ENCODE results near the gene NCBP1. TPM values are rescaled to one million over a fixed set of nuclear protein-coding genes. Genes with fewer than 3 reads are reported as not detected.

The NCBP1 gene
- total RNA-seq, 1 experiment from 2014 or later = 33.3 TPM

DNA sequence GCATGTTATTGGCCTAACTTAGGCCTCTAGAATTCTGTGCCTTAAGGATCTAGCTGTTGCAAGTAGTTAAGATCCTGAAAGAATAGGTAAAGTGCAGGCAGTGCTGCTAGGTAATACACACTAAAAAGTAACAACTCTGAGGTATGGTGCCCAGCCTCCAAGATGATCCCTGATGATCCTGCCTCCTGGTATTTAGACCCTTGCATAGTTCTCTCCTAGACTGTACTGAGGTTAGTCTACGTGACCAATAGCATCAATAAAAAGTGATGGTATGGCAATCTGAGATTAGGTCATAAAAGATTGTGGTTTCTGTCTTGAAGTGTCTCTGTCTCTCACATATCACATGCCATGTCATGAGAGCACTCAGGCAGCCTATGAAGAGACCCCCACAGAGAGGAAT, 9.7 kb upstream of the NCBP1 start:
- DNase-seq (ENCODE audit: extremely low read depth, low read depth) = no peak

DNA sequence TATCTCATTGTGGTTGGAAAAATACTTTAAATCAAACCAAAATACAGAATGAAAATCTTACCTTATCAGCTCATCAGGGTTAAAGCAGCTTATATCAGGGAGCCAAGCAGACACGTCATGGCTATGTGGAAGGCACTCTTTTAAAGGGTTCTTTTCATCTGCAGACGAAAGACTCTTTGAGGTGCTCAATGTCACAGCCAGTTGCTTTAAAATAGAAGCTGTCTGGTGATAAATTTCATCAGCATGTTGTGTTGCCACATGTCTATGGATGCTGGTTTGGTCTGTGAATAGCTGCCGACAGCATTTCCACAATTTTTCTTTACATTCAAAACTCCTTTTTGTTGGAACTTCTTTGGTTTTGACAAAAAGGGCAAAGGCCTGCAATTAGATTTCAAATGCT, 8.0 kb upstream of the NCBP1 start:
- no peak for DNase-seq (ENCODE audit: extremely low read depth, low read depth)

DNA sequence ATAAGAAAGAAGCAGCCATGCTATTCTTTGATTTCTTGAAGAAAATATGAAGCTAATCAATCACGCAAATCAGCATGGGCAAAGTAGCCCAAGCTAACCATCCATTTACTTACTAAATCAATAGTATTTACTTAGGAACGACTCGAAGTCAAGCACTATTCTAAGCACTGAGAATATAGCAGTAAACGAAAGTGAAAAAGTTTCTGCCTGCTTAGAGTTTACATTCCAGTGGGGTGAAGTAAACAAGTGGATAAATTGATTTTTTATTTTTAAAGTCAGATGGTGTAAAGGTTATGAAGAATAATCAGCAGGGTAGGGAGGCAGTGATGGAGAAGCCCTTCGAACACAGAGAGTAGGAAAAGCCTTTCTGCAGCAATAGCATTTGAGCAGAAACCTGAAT, 6.0 kb upstream of the NCBP1 start:
- DNase-seq (ENCODE audit: extremely low read depth, low read depth) = no peak

DNA sequence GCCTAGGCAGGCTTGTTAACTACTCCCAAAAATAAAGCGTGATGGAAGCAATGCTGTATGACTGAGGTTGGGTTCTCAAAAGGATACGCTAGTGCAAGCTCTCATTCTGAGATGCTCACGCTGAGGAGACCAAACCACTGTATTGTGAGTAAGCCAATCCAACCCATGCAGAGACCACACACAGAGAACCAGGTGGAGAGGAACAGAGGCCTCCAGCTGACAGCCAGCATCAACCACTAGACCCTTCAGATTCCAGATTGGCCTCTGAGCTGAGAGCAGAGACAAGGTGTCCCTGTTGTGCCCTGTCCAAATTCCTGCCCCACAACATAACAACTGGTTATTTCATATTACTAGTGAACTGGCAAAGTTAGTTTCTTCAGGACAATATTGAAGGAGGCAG, 5.0 kb upstream of the NCBP1 start:
- no peak for DNase-seq (ENCODE audit: extremely low read depth, low read depth)

DNA sequence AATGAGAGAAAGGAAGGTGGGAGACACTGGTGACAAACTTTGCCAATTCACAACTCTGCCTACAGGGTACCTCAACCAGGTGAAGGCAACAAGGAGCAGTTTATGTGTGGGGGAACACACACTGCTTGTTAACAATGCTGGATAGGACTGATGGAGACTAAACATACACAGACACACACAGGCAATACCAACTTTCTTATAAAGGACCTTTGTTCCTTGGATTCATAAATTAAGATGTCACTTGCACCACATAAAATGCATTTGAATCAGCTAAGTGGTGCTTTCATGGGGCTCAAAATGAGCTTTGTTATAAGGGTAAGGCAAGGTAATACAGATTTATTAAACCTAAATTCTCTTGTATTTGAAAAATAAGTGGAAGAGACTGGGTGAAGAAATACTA, 4.5 kb upstream of the NCBP1 start:
- DNase-seq (ENCODE audit: extremely low read depth, low read depth) = no peak

DNA sequence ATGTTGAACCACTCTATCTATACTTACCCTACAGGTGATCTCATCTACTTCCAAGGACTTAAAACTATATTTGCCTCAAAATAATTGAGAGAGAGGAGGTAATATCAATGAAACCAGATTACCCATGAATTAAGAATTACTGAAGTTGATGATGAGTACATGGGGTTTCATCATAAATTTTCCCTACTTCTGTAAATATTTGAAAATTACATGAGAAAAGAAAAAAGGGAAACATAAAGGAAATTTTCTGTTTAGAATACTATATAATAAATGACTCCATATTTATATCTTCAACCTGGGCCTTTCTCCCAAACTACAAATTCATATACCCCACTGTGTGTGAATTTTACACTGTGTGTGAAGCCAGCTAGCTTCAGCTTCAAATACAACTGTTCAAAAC, 3.0 kb upstream of the NCBP1 start:
- no peak for DNase-seq (ENCODE audit: extremely low read depth, low read depth)

DNA sequence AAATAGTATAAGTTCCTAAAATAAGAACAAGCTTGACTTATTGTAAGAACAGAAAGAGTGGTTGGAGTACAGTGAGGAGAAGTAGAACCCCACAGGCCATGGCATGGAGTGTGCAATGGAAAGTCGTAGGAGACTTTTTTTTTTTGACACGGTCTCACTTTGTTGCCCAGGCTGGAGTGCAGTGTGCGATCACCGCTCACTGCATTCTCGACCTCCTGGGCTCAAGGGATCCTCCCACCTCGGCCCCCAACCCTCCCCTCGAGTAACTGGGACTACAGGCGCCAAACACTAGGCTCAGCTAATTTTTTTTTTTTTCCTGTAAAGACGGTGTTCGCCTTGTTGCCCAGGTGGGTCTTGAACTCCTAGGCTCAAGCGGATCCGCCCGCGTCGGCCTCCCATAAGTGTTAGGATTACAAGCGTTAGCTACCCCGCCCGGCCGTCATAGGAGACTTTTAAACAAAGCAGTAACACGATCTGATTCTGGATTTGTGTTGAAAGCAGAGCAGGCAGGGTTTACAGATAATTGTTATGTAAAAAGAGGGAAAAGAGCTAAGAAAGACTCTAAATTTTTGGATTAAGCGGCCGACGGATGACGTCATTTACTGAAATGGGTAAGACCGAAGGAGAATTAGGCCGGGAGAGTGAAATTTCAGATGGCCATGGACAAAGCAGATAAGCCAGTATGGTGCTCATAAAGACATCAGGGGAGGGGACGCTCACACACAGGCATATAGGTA, 1.2 kb upstream of the NCBP1 start:
- DNase-seq (ENCODE audit: extremely low read depth, low read depth) = no peak

DNA sequence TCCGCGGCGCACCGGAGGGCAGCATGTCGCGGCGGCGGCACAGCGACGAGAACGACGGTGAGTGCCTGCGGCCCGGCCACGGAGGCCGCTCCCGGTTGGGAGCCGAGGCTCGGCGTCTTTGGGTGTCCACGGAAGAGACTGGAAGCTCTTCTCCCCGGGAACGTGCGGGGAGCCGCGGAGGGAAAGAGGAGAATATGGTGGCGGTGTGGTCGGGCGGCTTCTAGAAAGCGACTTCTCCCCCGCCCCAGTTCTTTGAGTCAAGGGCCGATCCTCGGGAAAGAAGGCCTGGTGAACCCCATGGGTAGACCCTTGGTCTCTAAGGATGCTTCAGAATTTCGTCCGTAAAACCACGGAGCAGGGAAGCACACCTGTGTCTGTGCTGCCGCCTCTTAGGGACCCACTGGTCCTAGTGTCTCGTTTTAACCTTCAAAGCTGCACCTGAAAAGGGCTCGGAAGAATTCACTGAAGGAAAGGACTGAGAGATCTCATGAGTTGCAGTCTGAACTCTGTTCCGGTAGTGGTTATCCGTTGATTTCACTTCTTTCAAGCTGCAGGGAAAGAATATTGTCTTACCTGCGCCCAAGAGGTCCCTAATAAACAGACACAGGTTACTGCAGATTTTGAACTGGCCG, 354 bp downstream of the NCBP1 start:
- DNase-seq (ENCODE audit: extremely low read depth, low read depth) = no peak

DNA sequence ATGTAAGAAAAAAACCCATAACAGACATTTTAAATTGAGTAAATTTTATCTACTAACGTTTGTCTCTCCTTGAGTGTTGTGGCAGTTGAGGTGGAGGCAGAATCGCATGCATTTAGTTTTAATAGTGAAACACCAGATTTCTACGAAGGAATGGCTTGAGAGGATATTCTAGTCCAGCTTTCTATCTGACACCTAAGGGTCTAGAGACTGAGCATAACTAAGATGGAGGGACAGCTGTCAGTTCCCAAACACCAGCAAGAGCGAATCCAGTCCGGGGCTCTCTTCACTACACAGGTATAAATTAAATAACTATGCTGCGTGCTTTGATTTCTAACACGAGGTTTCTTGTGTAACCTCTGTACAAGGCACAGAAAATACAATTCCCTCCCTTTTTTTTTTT, 1.4 kb downstream of the NCBP1 start:
- DNase-seq (ENCODE audit: extremely low read depth, low read depth) = no peak

DNA sequence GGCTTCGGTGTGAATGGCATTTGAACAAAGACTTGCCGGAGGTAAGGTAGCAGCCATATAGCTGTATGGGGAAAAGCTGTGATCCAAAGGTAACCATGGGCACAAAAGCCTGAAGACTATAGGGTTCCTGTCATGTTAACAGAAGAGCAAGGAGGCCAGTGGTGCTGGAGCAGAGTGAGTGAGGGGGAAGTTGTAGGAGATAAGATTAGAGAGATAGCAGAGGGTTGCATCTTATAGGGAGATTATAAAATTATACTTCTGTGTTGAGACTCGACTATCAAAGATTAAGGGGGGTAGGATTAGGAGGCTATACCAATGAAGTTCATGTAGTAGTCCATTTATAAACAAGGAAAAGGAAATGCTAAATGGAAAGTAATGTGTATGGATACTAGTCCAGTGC, 3.3 kb downstream of the NCBP1 start:
- no peak for DNase-seq (ENCODE audit: extremely low read depth, low read depth)

DNA sequence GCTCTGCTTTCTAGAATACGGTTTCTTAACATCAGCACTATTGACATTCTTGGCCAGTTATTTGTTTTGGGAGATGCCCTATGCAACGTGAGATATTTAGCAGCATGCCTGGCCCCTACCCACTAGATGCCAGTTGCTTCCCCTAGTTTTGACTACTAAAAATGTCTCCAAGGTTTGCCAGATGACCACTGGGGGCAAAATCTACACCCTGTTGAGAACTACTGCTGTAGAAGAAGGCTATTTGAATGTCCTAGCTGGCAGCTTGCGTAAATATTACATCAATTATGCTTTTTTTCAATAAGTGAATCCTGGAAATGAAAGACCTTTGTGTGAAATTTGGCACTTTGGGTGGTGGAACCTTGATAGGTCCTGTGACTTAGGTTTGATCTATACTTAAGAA, 5.0 kb downstream of the NCBP1 start:
- DNase-seq (ENCODE audit: extremely low read depth, low read depth) = no peak

DNA sequence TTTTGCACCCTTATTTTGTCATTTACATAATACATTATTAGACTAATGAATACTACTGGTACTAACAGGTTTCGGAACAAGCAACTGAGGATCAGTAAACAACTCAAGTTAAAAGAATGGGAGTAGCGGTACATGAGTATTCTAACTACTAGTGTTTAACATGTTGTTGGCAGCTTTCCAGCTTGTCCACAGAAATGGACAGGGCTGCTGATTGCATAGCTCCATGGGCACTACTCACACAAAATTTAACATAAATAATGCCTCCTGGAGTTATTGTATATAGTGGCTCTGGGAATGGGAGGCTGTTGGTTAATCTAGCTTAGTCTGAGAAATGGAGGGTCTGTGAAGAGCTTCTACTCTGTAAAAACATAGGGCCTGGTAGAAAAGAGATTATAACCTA, 6.7 kb downstream of the NCBP1 start:
- no peak for DNase-seq (ENCODE audit: extremely low read depth, low read depth)

DNA sequence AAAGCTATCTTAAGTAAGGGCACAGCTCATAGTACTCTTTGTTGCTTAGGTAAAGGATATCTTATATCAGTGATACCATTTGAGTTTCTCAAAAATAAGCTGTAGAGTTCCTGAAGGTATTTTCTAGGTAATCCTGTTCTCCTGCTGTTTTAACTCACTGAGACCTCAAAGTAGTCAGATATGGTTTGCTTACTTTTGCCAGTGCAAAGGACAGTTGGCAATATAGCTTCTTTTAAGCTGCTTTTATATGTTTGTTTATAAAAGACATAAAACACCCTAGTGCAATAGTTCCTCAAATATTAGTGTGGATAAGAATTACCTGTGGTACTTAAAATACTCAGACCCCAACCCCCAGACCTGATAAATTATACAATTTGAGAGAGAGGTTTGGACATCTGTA, 12.1 kb downstream of the NCBP1 start:
- DNase-seq (ENCODE audit: extremely low read depth, low read depth) = no peak

DNA sequence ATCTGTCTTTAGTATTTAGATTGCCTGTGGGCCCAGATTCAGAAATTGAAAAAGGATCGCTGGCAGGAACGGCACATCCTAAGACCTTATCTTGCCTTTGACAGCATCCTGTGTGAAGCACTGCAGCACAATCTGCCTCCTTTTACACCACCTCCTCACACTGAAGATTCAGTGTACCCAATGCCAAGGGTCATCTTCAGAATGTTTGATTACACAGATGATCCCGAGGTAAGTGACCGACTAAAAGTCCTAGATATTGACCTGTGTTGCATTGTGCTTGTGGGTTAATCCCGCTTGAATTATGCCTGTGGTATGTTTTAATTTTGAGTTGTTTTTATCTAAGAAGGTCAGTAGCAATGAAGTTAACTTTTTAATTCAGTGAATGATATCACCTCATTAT, 14.4 kb downstream of the NCBP1 start:
- DNase-seq (ENCODE audit: extremely low read depth, low read depth) = no peak

DNA sequence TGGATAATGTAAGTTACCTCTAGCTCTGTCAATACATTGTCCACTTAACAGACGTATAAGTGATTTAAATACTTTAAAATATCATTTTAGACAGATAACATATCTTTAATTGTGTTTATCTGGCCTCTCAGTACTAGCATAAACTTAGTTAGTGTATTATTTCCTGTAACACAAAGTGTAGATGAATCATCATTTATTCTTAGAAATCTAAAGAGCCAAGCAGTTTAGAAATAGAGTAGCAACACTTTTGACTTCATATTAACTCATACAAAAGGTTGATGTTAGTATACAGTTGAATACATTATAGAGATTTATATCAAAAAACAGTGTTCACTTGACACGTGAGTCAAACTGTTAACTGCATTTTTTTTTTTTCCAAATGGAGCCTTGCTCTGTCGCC, 18.0 kb downstream of the NCBP1 start:
- no peak for DNase-seq (ENCODE audit: extremely low read depth, low read depth)

DNA sequence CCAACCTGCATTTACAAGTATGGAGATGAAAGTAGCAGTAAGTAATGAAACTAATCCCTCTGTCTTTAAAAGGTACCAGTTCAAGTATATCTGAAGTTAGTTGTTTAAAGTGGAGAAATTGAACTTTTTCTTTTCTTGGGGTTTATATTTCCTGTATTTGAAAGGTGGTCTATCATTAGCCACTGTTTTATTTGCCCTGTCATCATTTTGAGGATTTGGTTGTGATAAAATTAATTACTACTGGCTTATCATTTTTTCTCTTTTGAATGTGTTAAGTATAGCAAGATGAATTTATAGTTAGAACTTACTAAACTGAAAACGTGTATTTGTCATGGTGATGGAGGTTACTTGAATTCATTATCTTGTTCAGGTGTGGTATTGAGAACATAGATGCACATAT, 25.1 kb downstream of the NCBP1 start:
- no peak for DNase-seq (ENCODE audit: extremely low read depth, low read depth)

DNA sequence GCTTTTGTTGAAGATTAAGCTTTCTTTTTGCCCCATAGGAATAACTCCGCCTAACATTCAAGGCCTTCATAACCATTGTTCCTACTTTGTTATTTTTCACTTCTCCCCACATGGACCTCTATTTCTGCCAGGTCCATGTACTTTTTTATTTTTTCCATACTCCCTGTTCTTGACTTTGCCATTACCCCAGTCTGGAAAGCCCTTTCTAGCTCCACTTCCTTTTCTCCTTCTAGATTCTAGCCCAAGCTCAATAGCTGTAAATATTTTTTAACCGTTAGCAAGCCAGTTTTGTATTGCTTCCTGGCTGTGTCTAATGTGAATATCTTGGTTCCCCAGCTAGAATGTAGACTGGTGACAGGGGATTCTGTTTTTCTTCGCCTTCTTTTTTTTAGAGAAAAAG, 26.1 kb downstream of the NCBP1 start:
- DNase-seq (ENCODE audit: extremely low read depth, low read depth) = no peak

DNA sequence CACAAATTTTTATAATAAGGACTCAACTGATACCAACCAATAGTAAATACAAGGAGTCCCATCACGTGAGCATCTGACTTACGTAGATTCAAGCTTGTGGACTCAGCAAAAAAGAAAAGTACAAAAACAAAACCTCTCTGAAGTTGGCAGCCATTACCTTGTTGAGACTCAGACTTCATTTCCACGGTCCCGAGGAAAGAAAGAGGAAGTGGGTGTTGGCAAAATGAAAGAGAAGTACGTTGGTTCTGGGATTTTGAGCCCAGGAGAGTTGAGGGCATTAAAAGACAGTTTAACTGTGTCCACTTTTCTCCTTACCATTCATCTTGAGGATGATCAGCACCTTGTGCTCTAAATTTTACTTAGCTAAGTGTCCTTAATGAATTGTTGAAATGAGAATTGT, 26.7 kb downstream of the NCBP1 start:
- no peak for DNase-seq (ENCODE audit: extremely low read depth, low read depth)

DNA sequence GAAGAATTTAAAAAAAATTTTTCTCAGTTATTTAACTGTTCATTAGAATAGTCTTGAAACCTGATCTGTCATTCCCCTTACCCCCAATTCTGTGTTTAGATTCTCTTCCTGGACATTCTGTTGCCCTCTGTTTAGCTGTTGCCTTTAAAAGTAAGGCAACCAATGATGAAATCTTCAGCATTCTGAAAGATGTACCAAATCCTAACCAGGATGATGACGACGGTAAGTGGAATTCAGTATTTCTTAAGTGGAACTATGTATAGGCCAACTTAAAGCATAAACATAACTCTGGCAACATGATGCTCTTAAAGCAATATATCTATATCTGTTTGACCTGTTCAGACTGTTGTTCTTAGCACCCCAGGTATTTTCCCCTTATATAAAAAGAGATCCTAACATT, 27.2 kb downstream of the NCBP1 start:
- no peak for DNase-seq (ENCODE audit: extremely low read depth, low read depth)

DNA sequence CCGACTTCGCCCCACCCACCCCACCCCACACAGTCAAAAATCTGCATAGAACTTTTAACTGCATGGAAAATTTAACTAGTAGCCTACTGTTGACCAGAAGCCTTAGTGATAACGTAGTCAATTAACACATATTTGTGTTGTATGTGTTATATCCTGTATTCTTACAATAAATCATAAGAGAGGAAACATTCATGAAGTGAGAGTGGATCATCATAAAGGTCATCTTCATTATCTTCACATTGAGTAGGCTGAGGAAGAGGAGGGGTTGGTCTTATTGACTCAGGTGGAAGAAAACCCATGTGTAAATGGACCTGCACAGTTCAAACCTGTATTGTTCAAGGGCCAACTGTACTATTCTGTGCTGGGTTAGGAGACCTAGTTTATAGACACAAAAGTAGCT, 32.1 kb downstream of the NCBP1 start:
- no peak for DNase-seq (ENCODE audit: extremely low read depth, low read depth)

DNA sequence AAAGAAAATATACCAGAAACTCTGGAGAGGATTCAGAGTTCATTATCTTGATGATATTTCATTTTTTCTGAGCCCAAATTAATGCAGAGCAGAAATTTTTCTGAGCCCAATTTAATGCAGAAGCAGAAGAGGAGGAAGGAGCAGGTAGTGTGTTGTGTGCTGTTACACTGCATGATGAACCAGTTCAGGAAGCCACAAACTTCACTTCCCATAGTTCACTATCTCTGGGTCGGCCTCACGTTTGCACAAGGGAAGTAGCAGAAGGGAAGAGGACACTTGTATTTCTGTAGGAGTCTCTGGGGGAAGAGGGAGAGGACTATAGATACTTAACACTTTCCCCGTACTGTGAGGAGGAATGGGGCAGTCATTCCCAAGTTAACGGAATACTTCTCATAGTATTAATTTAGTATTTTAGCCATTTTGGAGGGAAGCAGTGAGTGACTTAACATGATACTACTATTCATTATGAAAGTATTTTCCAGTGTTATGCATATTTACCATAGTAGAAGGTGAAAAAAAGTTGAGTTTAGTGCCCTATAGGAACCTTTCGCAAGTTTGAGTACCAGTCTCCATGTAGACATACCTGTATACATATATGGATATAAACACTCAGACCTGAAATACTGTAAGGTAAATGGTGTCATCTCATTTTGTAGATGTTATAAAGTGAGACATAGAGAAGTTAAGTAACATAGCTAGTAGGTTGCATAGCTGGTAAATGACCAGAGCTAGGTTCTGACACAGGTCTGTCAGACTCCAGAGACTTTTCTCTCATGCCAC, 33.5 kb downstream of the NCBP1 start:
- DNase-seq (ENCODE audit: extremely low read depth, low read depth) = no peak

DNA sequence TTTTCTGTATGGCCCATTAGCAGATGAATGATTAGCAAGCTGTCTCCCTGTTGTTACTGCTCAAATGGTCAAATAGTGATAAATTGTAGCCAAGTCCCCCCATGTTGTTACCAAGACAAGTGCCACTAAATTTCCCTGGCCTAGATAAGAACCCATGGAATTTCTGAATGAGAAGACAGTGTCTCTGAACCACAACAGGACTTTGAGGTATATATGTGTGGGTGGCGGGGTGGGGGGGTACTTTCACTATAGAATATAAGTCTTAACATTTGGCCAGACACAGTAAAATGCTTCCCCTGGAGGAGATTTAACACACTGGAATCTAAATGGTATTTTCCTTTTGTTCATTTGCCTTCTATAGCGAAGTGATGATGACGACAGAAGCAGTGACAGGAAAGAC, 34.9 kb downstream of the NCBP1 start:
- DNase-seq (ENCODE audit: extremely low read depth, low read depth) = no peak

Measured in NCI-H460 (cell line).